ENCODE results near the gene KCTD1.
A peak's percentile ranks its signal among the peaks of the same experiment; 100 is the strongest.

Gene KCTD1

GRCh38 chr18:26556573-26556972, 8.2 kb upstream of the KCTD1 start:
- TF ChIP-seq CREB1 (IDR thresholded peaks at IDR 0.05; ENCODE audit: low read depth) (no peak), MAX (IDR thresholded peaks at IDR 0.05) (no peak), TAF1 (IDR thresholded peaks at IDR 0.05; ENCODE audit: low read depth) (no peak), ZBTB7A (IDR thresholded peaks at IDR 0.05; ENCODE audit: low read depth) (no peak), EP300 (IDR thresholded peaks at IDR 0.05; ENCODE audit: borderline replicate concordance) (no peak), RAD21 (IDR thresholded peaks at IDR 0.05; ENCODE audit: low read depth) (no peak), REST (IDR thresholded peaks at IDR 0.05; ENCODE audit: low read depth) (no peak), CEBPB (IDR thresholded peaks at IDR 0.05) (no peak), TEAD4 (IDR thresholded peaks at IDR 0.05) (no peak), NFIC (IDR thresholded peaks at IDR 0.05) (no peak), TCF12 (IDR thresholded peaks at IDR 0.05; ENCODE audit: low read depth) (no peak), EGR1 (IDR thresholded peaks at IDR 0.05) (no peak), YY1 (IDR thresholded peaks at IDR 0.05; ENCODE audit: low read depth) (no peak)
- TF ChIP-seq, protein P1, sequence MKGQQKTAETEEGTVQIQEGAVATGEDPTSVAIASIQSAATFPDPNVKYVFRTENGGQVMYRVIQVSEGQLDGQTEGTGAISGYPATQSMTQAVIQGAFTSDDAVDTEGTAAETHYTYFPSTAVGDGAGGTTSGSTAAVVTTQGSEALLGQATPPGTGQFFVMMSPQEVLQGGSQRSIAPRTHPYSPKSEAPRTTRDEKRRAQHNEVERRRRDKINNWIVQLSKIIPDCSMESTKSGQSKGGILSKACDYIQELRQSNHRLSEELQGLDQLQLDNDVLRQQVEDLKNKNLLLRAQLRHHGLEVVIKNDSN (IDR thresholded peaks at IDR 0.05) = no peak

DNA sequence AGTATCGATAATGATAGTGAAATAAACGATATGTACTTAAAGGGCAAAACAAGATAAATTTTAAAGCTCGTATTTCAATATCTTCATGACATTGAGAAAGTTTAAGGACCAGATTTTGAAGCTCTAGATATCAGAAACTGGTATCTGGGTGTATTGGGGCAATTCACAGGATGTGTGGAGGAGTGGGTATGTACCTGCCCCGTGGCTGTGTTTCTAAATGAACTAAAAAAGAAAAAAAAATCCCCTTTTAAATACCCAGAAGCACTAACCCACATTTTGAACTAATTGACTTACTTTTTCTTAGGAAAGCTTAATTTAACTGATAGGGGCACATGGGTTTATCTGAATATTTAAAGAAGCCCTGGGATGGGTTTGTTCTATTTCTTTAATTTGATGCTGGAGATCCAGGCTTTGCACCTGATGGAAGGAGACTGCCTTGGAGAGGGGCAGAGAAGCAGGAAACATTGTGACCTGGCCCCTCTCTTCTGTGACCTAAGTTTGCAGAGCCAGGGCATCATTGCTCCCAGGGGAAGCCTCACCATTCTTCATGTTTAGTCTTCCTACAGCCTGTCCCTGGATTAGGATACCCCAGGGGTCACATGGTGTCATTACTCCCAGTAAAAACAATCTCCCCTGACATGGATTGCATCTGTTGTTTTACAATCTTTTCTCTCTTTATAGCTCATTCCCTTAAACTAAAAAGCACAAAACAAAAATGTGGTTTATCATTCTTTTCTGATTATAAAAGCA, 7.6 kb upstream of the KCTD1 start:
- TF ChIP-seq FOXM1 (IDR thresholded peaks at IDR 0.05; ENCODE audit: borderline replicate concordance, low read depth) = no peak

DNA sequence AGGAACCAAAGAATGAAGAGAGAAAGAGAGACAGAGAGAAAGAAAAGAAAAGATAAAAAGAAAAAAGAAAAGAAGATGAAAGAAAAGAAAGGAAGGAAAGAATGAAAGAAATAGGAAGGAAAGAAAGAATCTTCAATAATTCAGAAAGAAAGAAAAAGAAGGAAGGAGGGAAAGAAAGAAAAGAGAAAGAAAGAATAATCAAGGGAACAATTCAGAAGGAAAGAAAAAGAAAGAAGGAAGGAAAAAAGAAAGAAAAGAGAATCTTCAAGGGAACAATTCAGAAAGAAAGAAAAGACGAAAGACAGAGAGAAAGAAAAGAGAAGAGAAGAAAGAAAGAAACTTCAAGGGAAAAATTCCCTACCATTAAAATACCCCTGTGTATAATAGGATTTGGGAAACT, 5.6 kb upstream of the KCTD1 start:
- TF ChIP-seq EP300 (IDR thresholded peaks at IDR 0.05; ENCODE audit: borderline replicate concordance) (no peak), CREB1 (IDR thresholded peaks at IDR 0.05; ENCODE audit: low read depth) (no peak), RAD21 (IDR thresholded peaks at IDR 0.05; ENCODE audit: low read depth) (no peak)

GRCh38 chr18:26551695-26552081, 3.3 kb upstream of the KCTD1 start:
- TF ChIP-seq ZBTB7A (IDR thresholded peaks at IDR 0.05; ENCODE audit: low read depth) (no peak), REST (IDR thresholded peaks at IDR 0.05; ENCODE audit: low read depth) (no peak), CEBPB (IDR thresholded peaks at IDR 0.05) (no peak), YY1 (IDR thresholded peaks at IDR 0.05; ENCODE audit: low read depth) (no peak), TCF12 (IDR thresholded peaks at IDR 0.05; ENCODE audit: low read depth) (no peak), RAD21 (IDR thresholded peaks at IDR 0.05; ENCODE audit: low read depth) (no peak), CREB1 (IDR thresholded peaks at IDR 0.05; ENCODE audit: low read depth) (no peak), FOXM1 (IDR thresholded peaks at IDR 0.05; ENCODE audit: borderline replicate concordance, low read depth) (no peak), EGR1 (IDR thresholded peaks at IDR 0.05) (no peak), TAF1 (IDR thresholded peaks at IDR 0.05; ENCODE audit: low read depth) (no peak), TEAD4 (IDR thresholded peaks at IDR 0.05) (no peak), NFIC (IDR thresholded peaks at IDR 0.05) (no peak), MAX (IDR thresholded peaks at IDR 0.05) (no peak), EP300 (IDR thresholded peaks at IDR 0.05; ENCODE audit: borderline replicate concordance) (no peak)
- TF ChIP-seq, protein P1 (IDR thresholded peaks at IDR 0.05) = no peak

GRCh38 chr18:26550998-26551694, 2.8 kb upstream of the KCTD1 start:
- TF ChIP-seq ZBTB7A (IDR thresholded peaks at IDR 0.05; ENCODE audit: low read depth) (0 out of 2 replicates have a peak, but pooled peaks have one; percentile 10), CEBPB (IDR thresholded peaks at IDR 0.05) (no peak), EGR1 (IDR thresholded peaks at IDR 0.05) (no peak), TCF12 (IDR thresholded peaks at IDR 0.05; ENCODE audit: low read depth) (no peak)
